Lung (tissue), 12 donors: ENCODE results near the gene XPR1. TPM values are rescaled to one million over a fixed set of nuclear protein-coding genes. Genes with fewer than 3 reads are reported as not detected.
"Not testable (repeated sequence)": the region's sequence is repeated elsewhere in the genome, so short reads cannot be mapped to it uniquely, and the experiment has no call there.

ENCODE experiments used
- ATAC-seq: fragments of 200-7000 bp; cut with Tn5 transposase; one replicate; pipeline ENCODE4 v1.9.1; 2020; ENCODE audit warnings: moderate number of reproducible peaks; ENCODE audit not compliant: insufficient read depth, low FRiP score
- DNase-seq, 3 donors: peaks; one replicate each; pipeline ENCODE4 v3.0.0-alpha.2; 2013 to 2017
- H3K27ac ChIP-seq, 2 donors: one replicate each; pipeline ENCODE4 v1.5.1; 2013; ENCODE audit warnings: mild to moderate bottlenecking in 2 of 2, moderate library complexity in 2 of 2, control low read depth in 1 of 2, inconsistent platforms in 1 of 2, low read depth in 1 of 2, low read length in 1 of 2
- H3K27me3 ChIP-seq, 3 donors: one replicate each; pipeline ENCODE4 v1.5.1; 2013; ENCODE audit warnings: low read length in 2 of 3; ENCODE audit not compliant: control insufficient read depth in 3 of 3, insufficient read depth in 3 of 3
- H3K36me3 ChIP-seq, 4 donors: one replicate each; pipeline ENCODE4 v1.5.1; 2013; ENCODE audit warnings: low read length in 4 of 4, mild to moderate bottlenecking in 1 of 4, moderate library complexity in 1 of 4; ENCODE audit not compliant: control insufficient read depth in 4 of 4, insufficient read depth in 4 of 4
- H3K4me1 ChIP-seq, 5 donors: one replicate each; pipeline ENCODE4 v1.5.1; 2013; ENCODE audit warnings: low read length in 5 of 5, mild to moderate bottlenecking in 2 of 5, moderate library complexity in 1 of 5; ENCODE audit not compliant: control insufficient read depth in 5 of 5, insufficient read depth in 5 of 5
- H3K4me3 ChIP-seq: one replicate; pipeline ENCODE4 v1.5.1; 2013; ENCODE audit warnings: mild to moderate bottlenecking, control low read depth, moderate library complexity
- H3K9ac ChIP-seq, 2 donors: one replicate each; pipeline ENCODE4 v1.5.1; 2013; ENCODE audit warnings: low read length in 2 of 2, control low read depth in 1 of 2; ENCODE audit not compliant: insufficient read depth in 1 of 2
- H3K9me3 ChIP-seq, 4 donors: one replicate each; pipeline ENCODE4 v1.5.1; 2013; ENCODE audit warnings: low read length in 3 of 4, mild to moderate bottlenecking in 1 of 4, moderate library complexity in 1 of 4; ENCODE audit not compliant: control insufficient read depth in 4 of 4, insufficient read depth in 3 of 4
- CTCF ChIP-seq: IDR thresholded peaks from 2 replicates; pipeline ENCODE4 v1.5.1; 2012; ENCODE audit warnings: mild to moderate bottlenecking; ENCODE audit errors: control extremely low read depth, extremely low read depth
- WGBS, 2 donors: extraction: QIAGEN DNeasy Blood & Tissue Kit; methylation state at CpG; one replicate each; pipeline ENCODE4 v1.1.7; 2013; 5-methylcytosine and 5-hydroxymethylcytosine counted together
- polyA plus RNA-seq, 2 donors: library from polyadenylated mRNA; stranded (reverse); fragments of 200-250 nt; gene quantifications; one replicate each; pipeline ENCODE4 v1.2.1, GENCODE V29; 2013
- total RNA-seq, 2 donors: library from RNA; depleted of rRNA in 1 of 2; stranded (reverse); fragments of >200 nt in 1 of 2; gene quantifications; one replicate each; pipeline ENCODE4 v1.2.1, GENCODE V29; 2014 to 2021
- donor health status: control.
- donor health status: control.
- donor health status: Bipolar disorder and iron deficiency.
- donor health status: healthy.
- donor health status: DM: yes; HTN: yes; CAD: no.

XPR1 gene
- total and polyA plus RNA-seq, 4 donors: 7.4 to 44.0 (median 21.9) TPM

- no peak overlapping the region for H3K4me3 ChIP-seq
- no peak overlapping the region for H3K27ac ChIP-seq
- peak in 2 of 3 donors; percentile 75 to 77 for DNase-seq
- H3K4me1 ChIP-seq: peaks cover 0 to 14% (median 2%) of the 10 kb centered on the region in 5 donors
- no peaks in the 10 kb centered on the region for H3K27me3 ChIP-seq
- 65 to 67% methylated on average over 4 of the region's 4 CpGs for WGBS, 2 donors
- ATAC-seq: no peak
- no peak overlapping the region for H3K9ac ChIP-seq
- TF ChIP-seq CTCF: no peak
- peaks cover 0 to 1% (median 0%) of the 10 kb centered on the region in 4 donors for H3K9me3 ChIP-seq
- peaks cover 0 to 6% (median 1%) of the 10 kb centered on the region in 4 donors for H3K36me3 ChIP-seq
Observed at GRCh38 chr1:180815188-180815587, 183.4 kb downstream of the XPR1 start.

GRCh38 chr1:180816132-180816531, 184.3 kb downstream of the XPR1 start:
- 92 to 94% methylated on average over 10 of the region's 10 CpGs for WGBS, 2 donors
- no peak overlapping the region for H3K9ac ChIP-seq
- H3K9me3 ChIP-seq: peaks cover 0 to 2% (median 0%) of the 10 kb centered on the region in 4 donors
- no peak overlapping the region for H3K4me3 ChIP-seq
- no peak for TF ChIP-seq CTCF
- H3K4me1 ChIP-seq: peaks cover 0 to 14% (median 2%) of the 10 kb centered on the region in 5 donors
- H3K27me3 ChIP-seq: no peaks in the 10 kb centered on the region
- peaks cover 0 to 6% (median 1%) of the 10 kb centered on the region in 4 donors for H3K36me3 ChIP-seq
- no peak for DNase-seq
- H3K27ac ChIP-seq: no peak overlapping the region
- no peak for ATAC-seq

GRCh38 chr1:180821970-180822369, 190.1 kb downstream of the XPR1 start:
- peaks cover 0 to 2% (median 0%) of the 10 kb centered on the region in 4 donors for H3K9me3 ChIP-seq
- WGBS, 2 donors: 88 to 91% methylated on average over 2 of the region's 2 CpGs
- DNase-seq (no peak), ATAC-seq (no peak)
- no peaks in the 10 kb centered on the region for H3K27me3 ChIP-seq
- H3K4me1 ChIP-seq: no peaks in the 10 kb centered on the region
- H3K36me3 ChIP-seq: peaks cover 0 to 10% (median 1%) of the 10 kb centered on the region in 4 donors
- H3K4me3 ChIP-seq: no peak overlapping the region
- H3K27ac ChIP-seq: no peak overlapping the region
- TF ChIP-seq CTCF: no peak
- H3K9ac ChIP-seq: no peak overlapping the region

GRCh38 chr1:180831507-180831906, 199.7 kb downstream of the XPR1 start:
- H3K9me3 ChIP-seq, H3K27ac ChIP-seq, H3K27me3 ChIP-seq, H3K9ac ChIP-seq, DNase-seq, ATAC-seq, H3K4me3 ChIP-seq, H3K4me1 ChIP-seq: not testable (repeated sequence)
- WGBS, 2 donors: 97 to 98% methylated on average over 2 of the region's 2 CpGs
- H3K36me3 ChIP-seq: peaks cover 0 to 16% (median 3%) of the 10 kb centered on the region in 4 donors

- peaks cover 0 to 16% (median 3%) of the 10 kb centered on the region in 4 donors for H3K36me3 ChIP-seq
- WGBS, 2 donors: 95 to 97% methylated on average over 1 of the region's 1 CpG
- not testable (repeated sequence) for H3K4me3 ChIP-seq
Observed at GRCh38 chr1:180833180-180833579, 201.4 kb downstream of the XPR1 start.

More at GRCh38 chr1:180833180-180833579, 201.4 kb downstream of the XPR1 start:
- H3K27ac ChIP-seq, H3K9ac ChIP-seq, DNase-seq, ATAC-seq, H3K27me3 ChIP-seq, H3K4me1 ChIP-seq, H3K9me3 ChIP-seq: not testable (repeated sequence)
